Gastrocnemius medialis (tissue), 4 donors: Measurements from ENCODE around the gene HPS1. TPM values are rescaled to one million over a fixed set of nuclear protein-coding genes. Genes with fewer than 3 reads are reported as not detected.
A peak's percentile ranks its signal among the peaks of the same experiment; 100 is the strongest.

Source experiments
- ATAC-seq, 2 donors: fragments of 150-250 bp; one replicate each; pipeline ENCODE4 v1.9.1; 2016
- DNase-seq, 2 donors: peaks; one replicate each; pipeline ENCODE4 v3.0.0-alpha.2; 2019
- H3K27ac ChIP-seq, 4 donors: fragments of 200-600 bp; sonication (generic); 1 replicate in 1 of 4; 2 replicates in 3 of 4; pipeline ENCODE4 v1.5.1; 2016 to 2018; ENCODE audit warnings: mild to moderate bottlenecking in 2 of 4, moderate library complexity in 1 of 4
- H3K27me3 ChIP-seq, 3 donors: fragments of 200-600 bp; sonication (generic) in 2 of 3; 1 replicate in 1 of 3; 2 replicates in 2 of 3; pipeline versions ENCODE4 v1.5.1 to v1.6.0; 2016 to 2019; ENCODE audit warnings: mild to moderate bottlenecking in 1 of 3, moderate library complexity in 1 of 3
- H3K36me3 ChIP-seq, 2 donors: fragments of 200-600 bp; sonication (generic) in 1 of 2; one replicate each; pipeline ENCODE4 v1.5.1; 2017 to 2018
- H3K4me1 ChIP-seq, 2 donors: fragments of 200-600 bp; sonication (generic) in 1 of 2; one replicate each; pipeline ENCODE4 v1.5.1; 2016 to 2017; ENCODE audit warnings: mild to moderate bottlenecking in 2 of 2
- H3K4me3 ChIP-seq, 4 donors: fragments of 200-600 bp; sonication (generic) in 3 of 4; 1 replicate in 1 of 4; 2 replicates in 3 of 4; pipeline ENCODE4 v1.5.1; 2016 to 2019; ENCODE audit warnings: mild to moderate bottlenecking in 2 of 4
- H3K9me3 ChIP-seq, 3 donors: fragments of 200-600 bp; sonication (generic) in 2 of 3; 1 replicate in 1 of 3; 2 replicates in 2 of 3; pipeline ENCODE4 v1.5.1; 2016 to 2019
- CTCF ChIP-seq, 5 experiments: fragments of 450-650 bp in 3 of 5; fragments of 200-600 bp in 2 of 5; sonication (generic) in 2 of 5; IDR thresholded peaks in 4 of 5; conservative IDR thresholded peaks in 1 of 5; 1 replicate in 4 of 5; 2 replicates in 1 of 5; pipeline ENCODE4 v1.5.1; 2016 to 2019; ENCODE audit warnings: antibody characterized with exemption in 5 of 5, mild to moderate bottlenecking in 3 of 5, moderate library complexity in 3 of 5
- POLR2A ChIP-seq, 2 donors: fragments of 450-650 bp; IDR thresholded peaks; one replicate each; pipeline ENCODE4 v1.6.1; 2017; ENCODE audit warnings: antibody characterized with exemption in 2 of 2, mild to moderate bottlenecking in 2 of 2, moderate library complexity in 2 of 2
- in situ Hi-C, 4 donors: fragments of 200-750 bp; cut with MboI; loops; one replicate each; pipeline versions ENCODE4 v1.15.0 to v1.8.0; 2017; ENCODE audit warnings: low sequenced_read_pairs in 4 of 4
- intact Hi-C: fragments of 100-400 bp; cut with DNase I; formaldehyde crosslinking; loops from one replicate; pipeline ENCODE4 v1.15.1; 2023; ENCODE audit warnings: low total_unique reads
- total RNA-seq, 4 donors: library from RNA; depleted of rRNA; stranded (reverse); fragments of >200 nt; gene quantifications; one replicate each; pipeline versions ENCODE4 v1.1.0 to v1.2.3, GENCODE V29; 2016

The HPS1 gene
- total RNA-seq: 10 to 100 TPM; 10.6 to 26.0 (median 18.3) TPM

- Histone ChIP-seq H3K27ac (peak within 1 kb of the TSS; percentile 86 to 95 (median 90)), H3K9me3 (no peaks in the 10 kb centered on the region), H3K4me1 (peaks cover 3 to 4% of the 10 kb centered on the region in 2 donors), H3K27me3 (no peaks in the 10 kb centered on the region), H3K4me3 (peak within 1 kb of the TSS; percentile 72 to 87 (median 78)), H3K36me3 (peaks cover 0 to 16% of the 10 kb centered on the region in 2 donors)
- intact Hi-C loops (no loop called here), in situ Hi-C loops (loop anchor here in 1 of 4 donors (25.0 kb wide), 1 partner anchor 184 kb away; the partner anchor contains the start of gene LOXL4)
- DNase-seq (peak; percentile 45 to 63), ATAC-seq (peak; percentile 82 to 83)
- TF ChIP-seq POLR2A (IDR thresholded peaks at IDR 0.05) (peak; percentile 82 to 90), CTCF (IDR thresholded peaks at IDR 0.05 in 4 of 5, conservative IDR thresholded peaks at IDR 0.05 in 1 of 5) (no peak)
Measured at GRCh38 chr10:98446661-98447221, at the start of gene HPS1. Gene HPS1, minus strand, starts transcription at chr10:98446935. Its CDS starts 3,695 bp downstream, at chr10:98443240.

DNA sequence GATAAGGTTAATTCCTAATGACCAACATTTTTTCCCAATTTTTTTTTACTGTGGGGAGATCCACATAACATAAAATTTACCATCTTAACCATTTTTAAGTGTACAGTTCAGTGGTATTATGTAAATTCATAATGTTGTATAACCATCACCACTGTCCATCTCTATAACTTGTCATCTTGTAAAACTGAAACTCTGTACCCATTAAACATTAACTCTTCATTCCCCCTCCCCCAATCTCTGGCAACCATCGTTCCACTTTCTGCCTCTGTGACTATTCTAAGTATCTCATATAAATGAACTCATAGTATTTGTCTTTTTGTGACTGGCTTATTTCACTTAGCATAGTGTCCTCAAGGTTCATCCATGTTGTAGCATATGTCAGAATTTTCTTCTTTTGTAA lies 46.0 kb upstream of the HPS1 start:
- peaks cover 0 to 5% (median 0%) of the 10 kb centered on the region in 3 donors for H3K9me3 ChIP-seq
- H3K36me3 ChIP-seq: no peaks in the 10 kb centered on the region
- ATAC-seq: no peak
- TF ChIP-seq POLR2A (IDR thresholded peaks at IDR 0.05): no peak
- TF ChIP-seq CTCF (IDR thresholded peaks at IDR 0.05 in 4 of 5, conservative IDR thresholded peaks at IDR 0.05 in 1 of 5): no peak
- no peak overlapping the region for H3K4me3 ChIP-seq
- H3K27ac ChIP-seq: no peak overlapping the region
- H3K27me3 ChIP-seq: no peaks in the 10 kb centered on the region
- no peaks in the 10 kb centered on the region for H3K4me1 ChIP-seq
- no peak for DNase-seq
- in situ Hi-C loops: no loop called here
- intact Hi-C loops: no loop called here

DNA sequence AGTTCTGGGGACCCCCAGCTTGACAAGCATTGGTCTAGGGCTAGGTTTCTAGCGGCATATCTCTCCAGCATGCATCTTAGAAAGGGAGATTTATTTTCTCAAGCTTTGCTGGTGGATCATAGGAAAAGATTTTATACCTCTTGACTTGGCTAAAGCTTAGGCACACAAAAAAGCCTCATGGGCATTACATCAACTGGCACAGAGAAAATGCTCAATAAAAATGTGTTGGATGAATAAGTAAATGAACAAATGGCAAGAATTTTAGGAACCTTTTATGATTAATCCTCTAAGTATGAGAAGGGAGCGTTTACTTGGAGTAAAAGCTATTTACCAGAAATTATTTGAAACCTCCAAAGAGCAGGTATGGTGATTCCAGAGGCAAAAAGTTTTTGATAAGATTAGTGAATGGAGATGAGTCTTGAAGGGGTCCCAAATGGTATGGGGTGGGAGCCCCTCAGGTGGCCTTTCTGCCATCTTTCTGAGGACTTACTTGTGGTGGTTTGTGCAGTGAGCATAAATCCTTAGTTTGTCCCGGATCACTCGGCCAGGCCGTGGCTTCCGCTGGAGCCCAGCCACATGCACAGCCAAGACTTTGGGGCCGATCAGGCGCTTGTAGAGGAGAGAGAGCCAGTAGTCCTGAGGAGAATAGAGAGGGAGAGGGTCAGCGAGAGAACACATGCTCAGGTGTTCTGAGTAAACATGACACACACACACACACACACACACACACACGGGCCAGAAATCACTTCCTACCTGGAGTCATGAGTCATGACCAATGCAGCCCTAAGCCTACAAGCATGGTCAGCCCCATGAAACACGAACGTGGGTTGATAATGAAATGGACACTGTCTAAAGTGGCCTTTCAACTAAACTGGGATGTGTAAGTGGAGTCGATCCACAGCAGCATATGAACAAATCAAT lies 43.1 kb upstream of the HPS1 start:
- Histone ChIP-seq H3K4me3 (no peak overlapping the region), H3K9me3 (no peaks in the 10 kb centered on the region), H3K36me3 (no peaks in the 10 kb centered on the region), H3K4me1 (no peaks in the 10 kb centered on the region), H3K27ac (peak overlapping the region in 1 of 4 donors; percentile 50), H3K27me3 (no peaks in the 10 kb centered on the region)
- TF ChIP-seq CTCF (IDR thresholded peaks at IDR 0.05 in 4 of 5, conservative IDR thresholded peaks at IDR 0.05 in 1 of 5) (no peak), POLR2A (IDR thresholded peaks at IDR 0.05) (no peak)
- ATAC-seq (peak in 1 of 2 donors; percentile 46), DNase-seq (peak in 1 of 2 donors; percentile 28)
- in situ Hi-C loops: no loop called here
- intact Hi-C loops: no loop called here

- peak in 1 of 2 donors; percentile 43 for ATAC-seq
- Histone ChIP-seq H3K27ac (peak overlapping the region in 2 of 4 donors; percentile 37 to 50), H3K27me3 (no peaks in the 10 kb centered on the region), H3K36me3 (no peaks in the 10 kb centered on the region), H3K4me3 (no peak overlapping the region), H3K9me3 (no peaks in the 10 kb centered on the region), H3K4me1 (no peaks in the 10 kb centered on the region)
- intact Hi-C loops (no loop called here), in situ Hi-C loops (no loop called here)
- peak; percentile 7 to 59 for DNase-seq
- TF ChIP-seq CTCF (IDR thresholded peaks at IDR 0.05 in 4 of 5, conservative IDR thresholded peaks at IDR 0.05 in 1 of 5): no peak
- TF ChIP-seq POLR2A (IDR thresholded peaks at IDR 0.05): no peak
Measured at GRCh38 chr10:98488669-98489430, 42.1 kb upstream of the HPS1 start.
